Measurements from ENCODE around the gene CARNS1. TPM values are rescaled to one million over a fixed set of nuclear protein-coding genes. Genes with fewer than 3 reads are reported as not detected.
A peak's percentile ranks its signal among the peaks of the same experiment; 100 is the strongest.

The CARNS1 gene
- total and polyA plus RNA-seq, 2 of the 13 experiments (the other 11 are each of a cell fraction or from before 2014, with no cell fraction given) = not detected

DNA sequence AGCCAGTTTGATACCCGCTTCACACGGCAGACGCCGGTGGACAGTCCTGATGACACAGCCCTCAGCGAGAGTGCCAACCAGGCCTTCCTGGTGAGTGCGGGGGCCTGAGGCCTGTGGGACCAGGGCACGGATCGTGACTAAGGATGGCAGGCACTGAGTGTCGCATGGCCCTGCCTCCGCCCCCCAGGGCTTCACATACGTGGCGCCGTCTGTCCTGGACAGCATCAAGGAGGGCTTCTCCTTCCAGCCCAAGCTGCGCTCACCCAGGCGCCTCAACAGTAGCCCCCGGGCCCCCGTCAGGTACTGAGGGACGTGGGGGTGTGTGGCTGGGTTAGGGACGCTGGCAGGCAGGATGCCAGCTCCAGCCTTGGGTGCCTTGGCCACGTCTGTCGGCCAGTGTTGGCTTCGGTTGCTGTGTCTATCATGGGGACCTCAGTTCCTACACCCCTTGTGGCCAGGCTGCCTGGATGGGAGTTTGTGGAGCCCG is 19.0 kb downstream of the CARNS1 start (continued):
- TF ChIP-seq, protein P1, sequence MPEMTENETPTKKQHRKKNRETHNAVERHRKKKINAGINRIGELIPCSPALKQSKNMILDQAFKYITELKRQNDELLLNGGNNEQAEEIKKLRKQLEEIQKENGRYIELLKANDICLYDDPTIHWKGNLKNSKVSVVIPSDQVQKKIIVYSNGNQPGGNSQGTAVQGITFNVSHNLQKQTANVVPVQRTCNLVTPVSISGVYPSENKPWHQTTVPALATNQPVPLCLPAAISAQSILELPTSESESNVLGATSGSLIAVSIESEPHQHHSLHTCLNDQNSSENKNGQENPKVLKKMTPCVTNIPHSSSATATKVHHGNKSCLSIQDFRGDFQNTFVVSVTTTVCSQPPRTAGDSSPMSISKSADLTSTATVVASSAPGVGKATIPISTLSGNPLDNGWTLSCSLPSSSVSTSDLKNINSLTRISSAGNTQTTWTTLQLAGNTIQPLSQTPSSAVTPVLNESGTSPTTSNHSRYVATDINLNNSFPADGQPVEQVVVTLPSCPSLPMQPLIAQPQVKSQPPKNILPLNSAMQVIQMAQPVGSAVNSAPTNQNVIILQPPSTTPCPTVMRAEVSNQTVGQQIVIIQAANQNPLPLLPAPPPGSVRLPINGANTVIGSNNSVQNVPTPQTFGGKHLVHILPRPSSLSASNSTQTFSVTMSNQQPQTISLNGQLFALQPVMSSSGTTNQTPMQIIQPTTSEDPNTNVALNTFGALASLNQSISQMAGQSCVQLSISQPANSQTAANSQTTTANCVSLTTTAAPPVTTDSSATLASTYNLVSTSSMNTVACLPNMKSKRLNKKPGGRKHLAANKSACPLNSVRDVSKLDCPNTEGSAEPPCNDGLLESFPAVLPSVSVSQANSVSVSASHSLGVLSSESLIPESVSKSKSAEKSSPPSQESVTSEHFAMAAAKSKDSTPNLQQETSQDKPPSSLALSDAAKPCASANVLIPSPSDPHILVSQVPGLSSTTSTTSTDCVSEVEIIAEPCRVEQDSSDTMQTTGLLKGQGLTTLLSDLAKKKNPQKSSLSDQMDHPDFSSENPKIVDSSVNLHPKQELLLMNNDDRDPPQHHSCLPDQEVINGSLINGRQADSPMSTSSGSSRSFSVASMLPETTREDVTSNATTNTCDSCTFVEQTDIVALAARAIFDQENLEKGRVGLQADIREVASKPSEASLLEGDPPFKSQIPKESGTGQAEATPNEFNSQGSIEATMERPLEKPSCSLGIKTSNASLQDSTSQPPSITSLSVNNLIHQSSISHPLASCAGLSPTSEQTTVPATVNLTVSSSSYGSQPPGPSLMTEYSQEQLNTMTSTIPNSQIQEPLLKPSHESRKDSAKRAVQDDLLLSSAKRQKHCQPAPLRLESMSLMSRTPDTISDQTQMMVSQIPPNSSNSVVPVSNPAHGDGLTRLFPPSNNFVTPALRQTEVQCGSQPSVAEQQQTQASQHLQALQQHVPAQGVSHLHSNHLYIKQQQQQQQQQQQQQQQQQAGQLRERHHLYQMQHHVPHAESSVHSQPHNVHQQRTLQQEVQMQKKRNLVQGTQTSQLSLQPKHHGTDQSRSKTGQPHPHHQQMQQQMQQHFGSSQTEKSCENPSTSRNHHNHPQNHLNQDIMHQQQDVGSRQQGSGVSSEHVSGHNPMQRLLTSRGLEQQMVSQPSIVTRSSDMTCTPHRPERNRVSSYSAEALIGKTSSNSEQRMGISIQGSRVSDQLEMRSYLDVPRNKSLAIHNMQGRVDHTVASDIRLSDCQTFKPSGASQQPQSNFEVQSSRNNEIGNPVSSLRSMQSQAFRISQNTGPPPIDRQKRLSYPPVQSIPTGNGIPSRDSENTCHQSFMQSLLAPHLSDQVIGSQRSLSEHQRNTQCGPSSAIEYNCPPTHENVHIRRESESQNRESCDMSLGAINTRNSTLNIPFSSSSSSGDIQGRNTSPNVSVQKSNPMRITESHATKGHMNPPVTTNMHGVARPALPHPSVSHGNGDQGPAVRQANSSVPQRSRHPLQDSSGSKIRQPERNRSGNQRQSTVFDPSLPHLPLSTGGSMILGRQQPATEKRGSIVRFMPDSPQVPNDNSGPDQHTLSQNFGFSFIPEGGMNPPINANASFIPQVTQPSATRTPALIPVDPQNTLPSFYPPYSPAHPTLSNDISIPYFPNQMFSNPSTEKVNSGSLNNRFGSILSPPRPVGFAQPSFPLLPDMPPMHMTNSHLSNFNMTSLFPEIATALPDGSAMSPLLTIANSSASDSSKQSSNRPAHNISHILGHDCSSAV (CRISPR knock-in tag; IDR thresholded peaks at IDR 0.05; ENCODE audit: borderline replicate concordance) = no peak
- peak; percentile 20; the same call in 1 of the 2 replicates for TF ChIP-seq POLR2G (IDR thresholded peaks at IDR 0.05; ENCODE audit: low read depth, low read length)

DNA sequence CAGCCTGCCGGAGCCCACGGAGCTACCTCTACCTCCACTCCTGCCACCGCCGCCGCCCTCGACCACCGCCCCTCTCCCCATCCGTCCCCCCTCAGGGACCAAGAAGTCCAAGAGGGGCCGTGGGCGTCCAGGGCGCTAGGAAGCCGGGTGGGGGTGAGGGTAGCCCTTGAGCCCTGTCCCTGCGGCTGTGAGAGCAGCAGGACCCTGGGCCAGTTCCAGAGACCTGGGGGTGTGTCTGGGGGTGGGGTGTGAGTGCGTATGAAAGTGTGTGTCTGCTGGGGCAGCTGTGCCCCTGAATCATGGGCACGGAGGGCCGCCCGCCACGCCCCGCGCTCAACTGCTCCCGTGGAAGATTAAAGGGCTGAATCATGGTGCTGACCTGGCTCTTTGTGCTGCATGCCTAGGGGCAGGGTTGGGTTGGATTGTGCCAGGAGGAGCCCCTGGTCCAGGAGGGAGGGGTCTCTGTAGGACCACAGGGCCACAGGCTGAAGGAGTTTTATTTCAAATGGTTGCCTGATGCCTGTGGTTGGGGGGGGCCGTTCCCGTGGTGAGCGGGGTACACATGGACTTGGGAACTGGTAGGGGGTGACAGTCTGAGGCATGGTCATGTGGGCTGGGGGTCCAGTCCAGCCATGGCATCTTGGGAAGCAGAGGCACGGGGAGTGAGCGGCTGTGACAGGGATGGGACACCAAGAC is 19.7 kb downstream of the CARNS1 start:
- H3K27me3 ChIP-seq (ENCODE audit: control insufficient read depth in 1 of 2, insufficient read depth in 2 of 2, low read length in 2 of 2) = no peaks in the 10 kb centered on the region
- no peaks in the 10 kb centered on the region for H4K20me1 ChIP-seq (ENCODE audit: insufficient read depth, low read length)
- POLR2A ChIA-PET = no interaction called here
- no peak overlapping the region for H3K9ac ChIP-seq (ENCODE audit: insufficient read depth, low read depth, low read length)
- FAIRE-seq (no peak), ATAC-seq (no peak), DNase-seq (ENCODE audit: low spot score) (no peak)
- no peak overlapping the region for H3K4me3 ChIP-seq (replicated peaks in 1 of 3; ENCODE audit: insufficient read depth in 1 of 3, low read depth in 2 of 3, low read length in 3 of 3)
- H3K79me2 ChIP-seq (ENCODE audit: insufficient read depth, low read length) = no peaks in the 10 kb centered on the region
- H2AFZ ChIP-seq (ENCODE audit: low read length) = no peak overlapping the region
- H3K4me1 ChIP-seq (ENCODE audit: insufficient read depth, low read length) = no peaks in the 10 kb centered on the region
- H3K36me3 ChIP-seq (replicated peaks in 1 of 2; ENCODE audit: control insufficient read depth in 1 of 2, insufficient read depth in 2 of 2, low read length in 2 of 2) = peaks cover 15 to 28% of the 10 kb centered on the region in 2 experiments; a peak in 4 of 5 replicates
- intact Hi-C loops (cut with micrococcal nuclease; ENCODE audit: unreplicated experiment) (no loop called here), in situ Hi-C loops (cut with HindIII; ENCODE audit: extremely low pct_ligation_motif_present, low pct_unique_long_range_greater_than_20kb) (no loop called here)
- H3K27ac ChIP-seq (ENCODE audit: extremely low read length, insufficient read depth, low read length) = no peak overlapping the region
- H3K9me3 ChIP-seq (ENCODE audit: low read length) = no peaks in the 10 kb centered on the region
- WGBS (ENCODE audit: low lambda C conversion rate) = 98% methylated on average over 24 of the region's 26 CpGs
- CTCF ChIA-PET (ENCODE audit: low intra/inter-chr PET ratio, low total read pairs) = no interaction called here
- H3K4me2 ChIP-seq (ENCODE audit: low read depth, low read length) = no peak overlapping the region
- no TSS peak for BruUV-seq (replicated peaks)
- TF ChIP-seq RFXAP (CRISPR knock-in tag; IDR thresholded peaks at IDR 0.05; ENCODE audit: borderline replicate concordance) = no peak
- TF ChIP-seq NFIB (CRISPR knock-in tag; IDR thresholded peaks at IDR 0.05; ENCODE audit: borderline replicate concordance) = no peak
- TF ChIP-seq ZBTB20 (CRISPR knock-in tag; IDR thresholded peaks at IDR 0.05; ENCODE audit: borderline replicate concordance, low read depth) = no peak
- TF ChIP-seq ZNF234 (CRISPR knock-in tag; conservative IDR thresholded peaks at IDR 0.05) = no peak
- no peak for TF ChIP-seq POLR2A (IDR thresholded peaks at IDR 0.05; ENCODE audit: insufficient read depth in 1 of 2, low read depth in 2 of 2, low read length in 2 of 2)
- TF ChIP-seq, protein P2, sequence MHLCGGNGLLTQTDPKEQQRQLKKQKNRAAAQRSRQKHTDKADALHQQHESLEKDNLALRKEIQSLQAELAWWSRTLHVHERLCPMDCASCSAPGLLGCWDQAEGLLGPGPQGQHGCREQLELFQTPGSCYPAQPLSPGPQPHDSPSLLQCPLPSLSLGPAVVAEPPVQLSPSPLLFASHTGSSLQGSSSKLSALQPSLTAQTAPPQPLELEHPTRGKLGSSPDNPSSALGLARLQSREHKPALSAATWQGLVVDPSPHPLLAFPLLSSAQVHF (CRISPR knock-in tag; IDR thresholded peaks at IDR 0.05) = no peak
- TF ChIP-seq ZMYM3 (CRISPR knock-in tag; IDR thresholded peaks at IDR 0.05) = no peak
- TF ChIP-seq, protein P3, sequence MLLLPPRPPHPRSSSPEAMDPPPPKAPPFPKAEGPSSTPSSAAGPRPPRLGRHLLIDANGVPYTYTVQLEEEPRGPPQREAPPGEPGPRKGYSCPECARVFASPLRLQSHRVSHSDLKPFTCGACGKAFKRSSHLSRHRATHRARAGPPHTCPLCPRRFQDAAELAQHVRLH (CRISPR knock-in tag; IDR thresholded peaks at IDR 0.05; ENCODE audit: borderline replicate concordance, low read depth) = no peak
- no peak for TF ChIP-seq ZNF253 (CRISPR knock-in tag; IDR thresholded peaks at IDR 0.05; ENCODE audit: borderline replicate concordance)
- no peak for TF ChIP-seq ZSCAN9 (CRISPR knock-in tag; IDR thresholded peaks at IDR 0.05; ENCODE audit: borderline replicate concordance)
